GM18519 (cell line): ENCODE results near the gene POU4F3.
"Not testable (repeated sequence)": the region's sequence is repeated elsewhere in the genome, so short reads cannot be mapped to it uniquely, and the experiment has no call there.

Experiments used
- ATAC-seq: cut with Tn5 transposase; IDR thresholded peaks from one replicate; pipeline ENCODE4 v1.9.1; 2021; ENCODE audit warnings: mild to moderate bottlenecking, moderate library complexity; ENCODE audit not compliant: unreplicated experiment, low FRiP score

POU4F3 gene

GRCh38 chr5:146338774-146339714, at the start of gene POU4F3:
Gene POU4F3 (plus strand): TSS chr5:146338839. CDS start chr5:146339113, 274 bp downstream.
- no peak for ATAC-seq

GRCh38 chr5:146290318-146290717, 48.3 kb upstream of the POU4F3 start:
- no peak for ATAC-seq

DNA sequence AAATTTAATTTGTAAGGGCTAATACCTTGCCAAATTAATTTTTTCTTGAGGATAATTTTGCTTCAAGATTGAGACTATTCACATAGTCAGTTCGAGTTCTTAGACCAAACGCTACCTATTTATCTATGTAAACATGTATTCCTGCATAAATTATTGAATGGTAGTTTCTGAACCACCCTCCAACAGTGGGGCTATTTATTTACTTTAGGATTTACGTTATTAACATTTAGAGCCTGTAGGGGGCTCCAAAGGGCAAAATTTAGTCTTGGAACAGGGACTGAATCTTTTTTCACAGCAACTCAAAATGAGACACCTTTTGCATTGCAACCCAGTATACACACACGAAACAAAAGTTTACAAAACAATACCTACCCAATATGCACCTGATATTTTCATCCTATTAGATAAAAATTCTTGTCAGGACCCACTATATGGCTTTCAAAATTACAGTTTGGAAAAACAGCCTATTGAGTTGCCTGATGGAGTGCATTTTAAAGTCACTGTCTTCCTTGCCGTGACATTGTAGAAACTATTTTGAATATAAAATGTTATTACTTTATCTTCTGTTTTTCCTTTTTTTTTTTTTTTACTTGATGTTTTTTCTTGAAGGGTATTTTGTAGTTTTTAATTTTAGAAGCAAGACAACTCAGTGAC, 47.1 kb upstream of the POU4F3 start:
- peak; percentile 88 for ATAC-seq

DNA sequence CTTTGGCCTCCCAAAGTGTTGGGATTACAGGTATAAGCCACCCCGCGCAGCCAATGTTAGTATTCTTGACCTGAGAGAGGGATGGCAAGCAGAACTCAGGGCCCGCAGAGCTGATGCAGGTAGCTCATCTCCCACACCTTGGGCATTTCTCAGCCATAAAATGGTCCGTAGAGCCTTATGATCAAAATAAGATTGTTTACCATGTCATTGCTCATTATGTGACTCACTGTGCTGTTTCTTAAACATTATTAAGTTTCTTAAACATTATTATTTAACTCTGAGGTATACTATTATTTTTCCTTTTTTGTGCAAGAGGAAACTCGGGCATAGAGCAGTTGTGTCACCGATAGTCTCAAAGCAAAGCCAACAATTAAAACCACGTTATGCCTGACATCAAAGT, 42.4 kb upstream of the POU4F3 start:
- ATAC-seq, result no peak

DNA sequence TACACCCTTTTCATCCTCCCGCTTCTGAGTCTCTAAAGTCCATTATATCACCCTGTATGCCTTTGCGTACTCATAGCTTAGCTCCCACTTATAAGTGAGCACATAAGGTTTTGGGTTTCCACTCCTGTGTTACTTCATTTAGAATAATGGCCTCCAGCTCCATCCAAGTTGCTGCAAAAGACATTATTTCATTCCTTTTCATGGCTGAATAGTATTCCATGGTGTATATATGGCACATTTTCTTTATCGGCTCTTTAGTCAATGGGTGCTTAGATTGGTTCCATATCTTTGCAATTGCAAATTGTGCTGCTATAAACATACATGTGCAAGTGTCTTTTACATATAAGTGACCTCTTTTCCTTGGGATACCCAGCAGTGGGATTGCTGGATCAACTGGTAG, 39.7 kb upstream of the POU4F3 start:
- not testable (repeated sequence) for ATAC-seq

DNA sequence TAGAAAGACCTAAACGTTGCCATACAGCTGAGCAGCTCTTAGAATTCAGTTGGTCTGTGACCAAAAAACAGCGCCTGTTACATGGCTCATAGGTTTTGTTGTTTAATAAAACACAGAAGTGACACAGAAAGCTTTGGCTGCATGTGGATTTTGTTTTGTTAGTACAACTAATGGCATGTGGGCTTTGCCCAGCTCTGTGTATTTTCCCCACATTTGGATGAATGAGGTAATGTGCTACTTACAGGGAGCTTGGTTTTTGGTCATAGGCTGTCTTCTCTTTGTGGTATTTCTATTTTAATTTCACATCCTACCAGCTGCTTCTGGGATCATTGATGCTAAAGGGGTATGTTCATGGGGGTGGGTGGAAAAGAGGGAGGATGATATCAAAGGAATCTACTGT, 37.0 kb upstream of the POU4F3 start:
- ATAC-seq, result no peak

GRCh38 chr5:146302406-146302805, 36.2 kb upstream of the POU4F3 start:
- ATAC-seq, result no peak

GRCh38 chr5:146306838-146307237, 31.8 kb upstream of the POU4F3 start:
- no peak for ATAC-seq

DNA sequence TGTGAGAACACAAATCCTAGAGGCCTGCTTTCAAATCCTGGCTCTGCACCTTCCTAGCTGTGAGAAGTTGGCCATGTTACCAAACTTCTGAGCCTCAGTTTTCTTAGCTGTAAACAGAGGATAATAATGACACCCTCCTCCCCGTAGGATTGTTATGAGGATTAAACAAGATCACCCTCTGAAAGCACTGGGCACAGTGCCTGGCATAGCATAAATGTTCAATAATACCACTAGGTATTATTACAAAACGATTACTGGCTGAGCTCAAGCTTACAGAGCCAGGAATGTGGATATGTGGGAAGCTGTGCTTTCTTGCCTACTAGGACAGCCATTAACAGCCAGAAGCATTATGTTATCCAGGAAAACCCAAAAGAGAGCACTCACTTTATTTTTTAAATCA, 30.8 kb upstream of the POU4F3 start:
- no peak for ATAC-seq

GRCh38 chr5:146310540-146310939, 28.1 kb upstream of the POU4F3 start:
- ATAC-seq, result no peak

- no peak for ATAC-seq
Observed at GRCh38 chr5:146311278-146311677, 27.4 kb upstream of the POU4F3 start.

DNA sequence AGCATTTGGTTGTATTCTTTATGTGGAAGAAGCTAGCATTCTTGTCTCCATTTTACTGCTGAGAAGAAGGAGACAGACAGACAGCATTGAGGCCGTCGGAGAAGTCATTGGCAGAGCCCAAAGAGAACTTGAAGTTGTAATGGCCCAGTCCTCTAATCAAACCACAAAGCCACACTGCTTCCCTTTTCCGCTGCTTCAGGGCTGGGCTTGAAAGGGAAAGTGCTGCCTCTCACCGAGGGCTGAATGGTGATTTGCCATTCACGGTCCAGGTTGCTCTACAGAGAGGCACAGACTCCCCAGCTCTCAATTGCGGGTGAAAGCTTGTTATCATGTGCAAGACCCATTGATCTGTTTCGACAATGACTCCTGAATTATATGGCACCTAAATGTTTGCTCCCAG, 25.6 kb upstream of the POU4F3 start:
- no peak for ATAC-seq

DNA sequence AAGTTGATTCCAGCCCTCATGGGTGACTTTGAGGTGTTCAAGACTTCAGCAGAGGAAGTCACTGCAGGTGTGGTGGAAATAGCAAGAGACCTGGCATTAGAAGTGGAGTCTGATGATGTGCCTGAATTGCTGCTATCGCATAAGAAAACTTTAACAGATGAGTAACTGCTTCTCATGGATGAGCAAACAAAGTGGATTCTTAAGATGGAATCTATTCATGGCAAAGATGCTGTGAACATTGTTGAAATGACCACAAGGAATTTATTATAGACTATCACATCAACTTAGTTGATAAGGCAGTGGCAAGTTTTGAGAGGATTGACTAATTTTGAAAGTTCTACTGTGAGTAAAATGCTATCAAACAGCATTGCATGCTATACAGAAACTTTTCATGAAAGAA, 17.1 kb upstream of the POU4F3 start:
- no peak for ATAC-seq

- no peak for ATAC-seq
Observed at GRCh38 chr5:146327257-146327870, 11.3 kb upstream of the POU4F3 start.

DNA sequence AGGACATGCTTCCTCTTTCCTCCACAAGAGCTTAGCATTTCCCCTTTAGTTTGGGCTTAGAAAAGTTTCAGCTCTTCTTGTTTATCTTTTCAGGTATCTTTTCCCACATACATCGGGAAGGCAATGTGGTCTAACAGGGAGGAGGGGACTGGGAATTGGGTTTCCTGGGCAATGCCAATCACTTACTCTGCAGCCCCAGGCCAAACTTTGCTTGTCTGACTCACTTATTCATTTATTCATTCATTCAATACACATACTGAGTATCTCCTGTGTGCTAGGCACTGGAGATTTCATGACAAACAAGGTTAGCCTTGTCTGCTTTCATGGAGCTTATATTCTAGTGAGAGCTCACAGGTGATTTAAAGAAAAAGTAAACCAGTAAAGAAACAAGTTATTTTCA, 10.7 kb upstream of the POU4F3 start:
- ATAC-seq, result no peak

DNA sequence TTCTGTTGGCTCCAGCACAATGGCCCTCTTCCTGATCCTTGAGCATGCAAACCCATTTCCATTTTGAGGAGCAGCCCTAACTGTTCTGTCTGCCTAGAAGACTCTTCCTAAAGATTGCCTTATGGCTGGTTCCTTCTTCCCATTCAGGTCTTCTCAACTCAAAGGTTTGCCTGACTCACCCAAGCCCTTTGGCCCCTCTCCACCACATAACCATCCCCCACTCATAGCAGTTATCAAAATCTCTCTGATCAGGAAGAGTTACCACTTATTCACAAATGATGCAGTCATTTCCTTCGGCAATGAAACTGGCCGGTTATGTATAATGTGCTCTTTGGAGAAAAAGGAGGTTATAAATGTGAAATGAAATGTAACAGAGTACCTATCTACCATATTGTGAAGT, 8.9 kb upstream of the POU4F3 start:
- ATAC-seq, result no peak

GRCh38 chr5:146331423-146331822, 7.2 kb upstream of the POU4F3 start:
- ATAC-seq, result no peak

- no peak for ATAC-seq
Observed at GRCh38 chr5:146334074-146334533, 4.5 kb upstream of the POU4F3 start.

- ATAC-seq, result no peak
Observed at GRCh38 chr5:146336197-146336596, 2.4 kb upstream of the POU4F3 start.

- ATAC-seq, result no peak
Observed at GRCh38 chr5:146337264-146337904, 1.3 kb upstream of the POU4F3 start.

DNA sequence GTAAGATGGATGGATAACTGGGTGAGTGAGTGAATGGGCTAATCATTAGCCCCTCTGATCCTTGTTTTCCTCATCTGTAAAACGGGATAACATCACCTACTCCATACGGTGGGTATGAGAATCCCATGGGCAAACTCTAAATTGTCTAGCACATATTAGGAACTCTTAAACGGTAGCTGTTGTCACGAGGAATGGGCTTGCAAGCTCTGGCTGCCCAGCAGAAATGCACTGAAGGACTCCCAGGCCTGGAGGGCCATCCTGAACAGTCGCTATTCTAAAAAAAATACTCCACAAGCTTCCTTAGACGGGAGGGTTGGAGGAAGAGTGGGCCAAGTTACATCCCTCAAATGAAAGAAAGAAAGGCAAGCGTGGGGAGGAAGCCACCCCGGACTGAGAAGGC, 711 bp upstream of the POU4F3 start:
- ATAC-seq, result no peak
